HFFc6 (cell line): Measurements from ENCODE around the gene SURF4. TPM values are rescaled to one million over a fixed set of nuclear protein-coding genes. Genes with fewer than 3 reads are reported as not detected.

ENCODE experiments used
- DNase-seq: peaks from one replicate; pipeline ENCODE4 v3.0.0-alpha.2; 2018
- H3K27ac Mint-ChIP-seq: 2 replicates; pipeline ENCODE4 v1.8.0; 2020; ENCODE audit warnings: mild to moderate bottlenecking, mixed read lengths
- H3K27me3 Mint-ChIP-seq: 2 replicates; pipeline ENCODE4 v1.8.0; 2021; ENCODE audit warnings: mild to moderate bottlenecking, moderate library complexity, mixed read lengths; ENCODE audit not compliant: insufficient read depth
- H3K36me3 Mint-ChIP-seq: 2 replicates; pipeline ENCODE4 v1.8.0; 2021; ENCODE audit warnings: low read depth, mixed read lengths
- H3K4me1 Mint-ChIP-seq: 2 replicates; pipeline ENCODE4 v1.8.0; 2020; ENCODE audit warnings: low read depth, mixed read lengths
- H3K4me3 Mint-ChIP-seq: 2 replicates; pipeline ENCODE4 v1.8.0; 2020; ENCODE audit warnings: mild to moderate bottlenecking, moderate library complexity, mixed read lengths
- H3K9me3 Mint-ChIP-seq: 2 replicates; pipeline ENCODE4 v1.8.0; 2020; ENCODE audit warnings: mild to moderate bottlenecking, mixed read lengths
- CTCF ChIP-seq: fragments of 200-600 bp; sonication (generic); IDR thresholded peaks from 2 replicates; pipeline ENCODE4 v1.5.0; 2021; ENCODE audit warnings: antibody characterized with exemption, mild to moderate bottlenecking
- total RNA-seq, 6 experiments: library from RNA; stranded (reverse); fragmentation: NEBNext Ultra II Directional; extraction: Animal tissue kit (Norgen Biotek cat#: 25700); gene quantifications; 2 replicates in 1 of 6; 3 replicates in 5 of 6; pipeline ENCODE4 v1.2.3, GENCODE V29; 2021

The SURF4 gene
- total RNA-seq, 6 experiments from 2014 or later, result 406 to 474 (median 417) TPM

GRCh38 chr9:133355881-133356357, 19.9 kb downstream of the SURF4 start:
- peaks cover 6% of the 10 kb centered on the region for H3K27me3 Mint-ChIP-seq
- TF ChIP-seq CTCF, result peak; percentile 28; the same call in 1 of the 2 replicates
- DNase-seq, result no peak

GRCh38 chr9:133354766-133355165, 21.1 kb downstream of the SURF4 start:
- H3K4me3 Mint-ChIP-seq, result peak overlapping the region; percentile 96
- H3K27me3 Mint-ChIP-seq, result peaks cover 6% of the 10 kb centered on the region
- peak overlapping the region; percentile 81 for H3K27ac Mint-ChIP-seq
- no peaks in the 10 kb centered on the region for H3K9me3 Mint-ChIP-seq
- no peak for TF ChIP-seq CTCF
- DNase-seq, result no peak
- peaks cover 36% of the 10 kb centered on the region for H3K4me1 Mint-ChIP-seq
- H3K36me3 Mint-ChIP-seq, result peaks cover 27% of the 10 kb centered on the region

More at GRCh38 chr9:133355881-133356357, 19.9 kb downstream of the SURF4 start:
- Mint-ChIP-seq H3K36me3 (peaks cover 16% of the 10 kb centered on the region; the same call in 1 of the 2 replicates), H3K9me3 (no peaks in the 10 kb centered on the region), H3K4me3 (peak overlapping the region; percentile 96), H3K4me1 (peaks cover 28% of the 10 kb centered on the region), H3K27ac (peak overlapping the region; percentile 81)

GRCh38 chr9:133353548-133353947, 22.3 kb downstream of the SURF4 start:
- peaks cover 34% of the 10 kb centered on the region for H3K36me3 Mint-ChIP-seq
- peak overlapping the region; percentile 75 for H3K27ac Mint-ChIP-seq
- H3K4me3 Mint-ChIP-seq, result no peak overlapping the region
- peaks cover 41% of the 10 kb centered on the region for H3K4me1 Mint-ChIP-seq
- DNase-seq, result no peak
- TF ChIP-seq CTCF, result no peak
- H3K9me3 Mint-ChIP-seq, result peaks cover 4% of the 10 kb centered on the region; the same call in 1 of the 2 replicates
- peaks cover 11% of the 10 kb centered on the region for H3K27me3 Mint-ChIP-seq

- peaks cover 40% of the 10 kb centered on the region for H3K36me3 Mint-ChIP-seq
- H3K27ac Mint-ChIP-seq, result peak overlapping the region; percentile 75
- peaks cover 8% of the 10 kb centered on the region; the same call in 1 of the 2 replicates for H3K9me3 Mint-ChIP-seq
- peaks cover 17% of the 10 kb centered on the region for H3K27me3 Mint-ChIP-seq
- no peak for DNase-seq
- peaks cover 34% of the 10 kb centered on the region for H3K4me1 Mint-ChIP-seq
- no peak for TF ChIP-seq CTCF
- H3K4me3 Mint-ChIP-seq, result no peak overlapping the region; the same call in 1 of the 2 replicates
Measured at GRCh38 chr9:133352635-133353340, 23.1 kb downstream of the SURF4 start.

- Mint-ChIP-seq H3K36me3 (peaks cover 40% of the 10 kb centered on the region), H3K4me1 (peaks cover 29% of the 10 kb centered on the region), H3K9me3 (peaks cover 8% of the 10 kb centered on the region; the same call in 1 of the 2 replicates), H3K27ac (peak overlapping the region; percentile 70), H3K4me3 (no peak overlapping the region), H3K27me3 (peaks cover 17% of the 10 kb centered on the region)
- peak; percentile 63 for DNase-seq
- TF ChIP-seq CTCF, result peak; percentile 79
Measured at GRCh38 chr9:133351908-133352634, 23.8 kb downstream of the SURF4 start.
